Activated gamma-delta T cell treated with anti-CD3 and anti-CD28 coated beads, Interleukin-2, amount 50 U/mL, for 16 hours (primary cell): Measurements from ENCODE around the gene SLC13A3.

Experiments
- DNase-seq: peaks from one replicate; pipeline ENCODE4 v3.0.0-alpha.2; 2020; ENCODE audit warnings: low read depth

The SLC13A3 gene

DNA sequence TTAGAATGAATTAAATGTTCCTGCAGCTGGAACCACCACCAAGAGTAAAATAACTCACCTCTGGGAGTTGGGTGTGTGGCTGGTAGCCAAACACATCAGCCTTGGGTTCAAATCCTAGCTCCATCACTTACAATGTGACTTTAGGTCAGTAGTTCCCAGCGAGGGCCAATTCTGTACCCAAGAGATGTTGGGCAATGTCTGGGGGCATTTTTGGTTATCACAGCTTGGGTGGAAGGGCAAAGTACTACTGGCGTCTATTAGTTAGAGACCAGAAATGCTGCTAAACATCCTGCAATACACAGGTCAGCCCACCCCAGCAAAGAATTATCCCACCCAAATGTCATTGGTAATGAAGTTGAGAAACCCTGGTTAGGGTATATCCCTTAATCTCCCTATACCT, 48.8 kb downstream of the SLC13A3 start:
- no peak for DNase-seq

DNA sequence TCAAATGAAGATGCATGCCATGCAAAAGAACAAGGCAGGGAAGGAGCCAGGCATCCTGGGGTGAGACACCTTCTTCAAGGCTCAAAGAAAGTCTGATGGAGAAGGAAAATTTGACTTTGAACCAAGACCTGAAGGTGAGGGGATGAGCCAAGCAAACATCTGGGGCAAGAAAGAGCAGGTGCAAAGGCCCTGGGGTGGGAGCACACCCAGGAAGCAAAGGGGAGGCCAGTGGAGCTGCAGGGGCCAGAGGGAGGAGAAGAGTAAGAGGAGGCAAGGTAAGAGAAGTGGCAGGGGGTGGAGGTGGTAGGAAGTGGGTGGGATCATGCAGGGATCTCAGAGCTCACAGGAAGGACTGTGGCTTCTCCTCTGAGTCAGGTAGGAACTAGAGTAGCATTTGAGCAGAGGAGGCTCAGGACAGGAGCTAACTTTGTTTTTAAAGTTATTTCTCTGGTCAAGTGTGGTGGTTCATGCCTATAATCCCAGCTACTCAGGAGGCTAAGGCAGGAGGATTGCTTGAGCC, 49.6 kb downstream of the SLC13A3 start:
- no peak for DNase-seq

DNA sequence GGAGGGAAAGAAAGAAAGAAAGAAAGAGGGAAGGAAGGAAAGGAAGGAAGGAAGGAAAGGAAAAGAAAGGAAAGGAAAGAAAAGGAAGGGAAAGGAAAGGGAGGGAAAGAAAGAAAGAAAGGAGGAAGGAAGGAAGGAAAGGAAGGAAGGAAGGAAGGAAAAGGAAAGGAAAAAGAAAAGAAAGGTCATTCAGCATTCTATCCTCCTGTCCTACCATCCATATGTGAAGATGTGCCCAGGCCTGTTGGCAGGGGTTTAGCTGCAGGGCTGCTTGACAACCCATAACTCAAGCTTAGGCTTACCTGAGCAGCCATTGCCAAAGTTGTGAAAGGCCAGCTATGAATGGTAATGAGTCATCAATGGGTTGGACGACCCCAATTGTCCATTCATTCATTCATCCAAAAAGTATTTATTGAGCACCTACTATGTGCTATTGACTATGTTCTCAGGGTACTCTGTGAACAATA, 50.9 kb downstream of the SLC13A3 start:
- no peak for DNase-seq

DNA sequence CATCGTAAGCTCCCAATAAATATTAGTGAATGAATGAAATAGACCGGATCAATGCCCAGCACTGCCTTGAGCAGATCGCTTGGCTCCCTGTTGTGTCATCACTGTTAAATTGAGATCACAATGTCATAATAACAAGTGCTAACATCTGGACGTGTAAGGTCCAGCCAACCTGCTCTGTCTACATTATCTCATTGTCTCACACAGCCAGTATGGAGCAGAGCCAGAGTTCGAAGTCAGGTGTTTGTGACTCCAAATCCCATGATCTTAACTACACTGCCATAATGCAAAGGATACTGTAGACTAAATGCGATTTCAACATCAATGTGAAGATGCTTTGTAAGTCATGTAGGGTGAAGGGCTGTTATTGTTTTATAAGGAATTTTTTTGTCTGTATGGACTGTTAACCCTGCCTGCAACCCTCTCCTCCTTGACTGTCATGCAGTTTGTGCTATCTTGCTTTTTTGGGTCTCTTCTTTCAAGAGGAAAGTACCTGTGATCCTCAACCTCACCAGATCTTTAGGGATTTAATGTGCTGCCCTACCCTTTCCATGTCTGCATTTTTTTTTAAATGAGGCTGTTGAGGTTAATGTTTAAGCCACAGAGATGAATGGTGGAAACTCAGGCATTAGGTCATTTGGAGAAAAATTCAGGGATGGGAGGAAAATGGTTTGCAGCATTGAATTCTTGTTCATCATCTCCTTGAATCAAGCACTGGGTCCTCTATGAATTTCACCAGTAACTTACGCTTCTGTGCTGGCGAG, 51.9 kb downstream of the SLC13A3 start:
- no peak for DNase-seq

DNA sequence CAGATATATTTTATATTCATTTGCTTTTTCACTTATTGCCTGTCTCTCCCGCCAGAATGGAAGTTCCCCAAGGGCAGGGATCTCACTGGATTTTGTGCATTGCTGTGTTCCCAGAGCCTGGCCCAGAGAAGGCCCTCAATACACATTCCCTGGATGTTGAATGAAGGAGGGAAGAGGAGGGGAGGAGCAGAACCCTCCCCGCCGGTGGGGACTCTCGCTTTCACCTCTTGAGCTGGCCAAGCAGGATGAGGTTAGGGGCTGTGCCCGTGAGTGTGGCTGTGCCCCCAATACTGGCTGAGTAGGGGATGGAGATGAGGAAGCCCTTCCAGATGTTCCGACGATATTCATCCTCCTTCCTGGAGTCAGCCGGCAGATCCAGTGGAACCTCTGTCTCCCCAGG, 55.3 kb downstream of the SLC13A3 start:
- no peak for DNase-seq

DNA sequence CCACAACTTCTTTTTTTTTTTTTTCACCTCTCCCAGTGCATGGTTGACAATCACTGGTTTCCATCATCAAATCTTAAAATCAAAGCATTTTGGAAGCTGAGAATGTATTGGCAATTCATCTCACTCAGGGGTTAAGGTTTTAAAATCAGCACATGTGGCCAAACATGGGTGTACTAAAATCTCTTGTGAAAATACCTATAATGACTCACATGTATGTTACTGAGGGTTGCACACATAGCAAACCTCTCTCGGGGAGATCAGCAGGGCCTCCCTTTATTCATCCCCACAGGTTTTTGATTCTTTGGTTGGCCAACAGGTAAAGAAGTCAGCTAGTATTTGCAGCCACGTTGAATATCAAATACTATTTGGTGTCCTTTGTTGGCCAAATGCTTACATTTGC, 56.5 kb downstream of the SLC13A3 start:
- DNase-seq: no peak

DNA sequence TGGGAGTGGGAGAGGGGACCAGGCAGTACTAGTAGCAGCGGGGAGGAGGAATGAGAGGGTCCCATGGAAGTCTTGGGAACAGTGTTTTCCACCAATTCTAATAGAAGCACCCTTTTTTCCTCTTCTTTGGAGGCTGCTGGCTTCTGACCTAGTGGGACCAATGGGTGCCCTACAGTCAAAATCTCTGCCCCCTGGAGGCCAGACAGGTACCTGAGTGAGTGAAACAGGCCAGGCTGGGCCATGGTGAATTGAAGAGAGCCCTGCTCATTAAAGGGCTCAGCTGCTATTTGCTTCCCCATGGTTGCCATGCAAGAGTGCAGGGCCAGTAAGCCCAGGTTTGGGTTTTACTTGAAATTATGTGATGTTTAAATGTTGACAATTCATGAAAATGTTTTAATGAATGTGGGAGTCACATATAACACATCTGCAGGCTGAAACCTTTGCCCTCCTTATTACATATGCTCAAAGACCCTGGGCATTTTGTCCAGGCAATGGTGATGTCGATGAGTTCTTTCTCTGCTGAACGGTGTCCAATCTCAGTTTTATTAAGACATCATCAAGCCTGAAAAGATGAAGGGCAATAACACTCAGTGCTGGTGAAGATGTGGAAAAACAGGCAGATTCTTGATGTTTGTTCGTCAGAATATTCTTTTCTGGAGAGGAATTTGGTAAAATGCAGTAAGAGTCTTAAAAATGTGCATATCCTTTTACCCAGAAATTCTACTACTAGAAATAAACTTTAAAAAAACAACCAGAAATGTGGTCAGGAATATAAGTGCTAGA, 58.5 kb downstream of the SLC13A3 start:
- DNase-seq: no peak

DNA sequence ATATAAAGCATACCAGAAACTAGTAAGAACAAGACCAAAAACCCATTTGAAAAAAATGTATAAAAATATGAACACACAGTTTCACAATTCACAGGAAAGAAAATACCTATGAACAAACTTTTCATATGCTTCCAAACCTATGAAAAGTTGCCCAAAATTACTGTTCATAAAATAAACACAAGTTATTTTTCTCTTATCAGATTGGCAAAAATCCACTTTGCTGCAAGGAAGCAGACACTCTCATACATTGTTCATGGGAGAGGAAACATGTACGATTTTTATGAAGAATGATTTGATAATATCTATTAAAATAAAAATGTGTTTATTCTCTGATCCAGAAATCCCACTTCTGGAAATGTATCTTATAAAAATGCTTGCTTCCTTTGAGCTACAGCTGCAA, 60.8 kb downstream of the SLC13A3 start:
- DNase-seq: no peak

DNA sequence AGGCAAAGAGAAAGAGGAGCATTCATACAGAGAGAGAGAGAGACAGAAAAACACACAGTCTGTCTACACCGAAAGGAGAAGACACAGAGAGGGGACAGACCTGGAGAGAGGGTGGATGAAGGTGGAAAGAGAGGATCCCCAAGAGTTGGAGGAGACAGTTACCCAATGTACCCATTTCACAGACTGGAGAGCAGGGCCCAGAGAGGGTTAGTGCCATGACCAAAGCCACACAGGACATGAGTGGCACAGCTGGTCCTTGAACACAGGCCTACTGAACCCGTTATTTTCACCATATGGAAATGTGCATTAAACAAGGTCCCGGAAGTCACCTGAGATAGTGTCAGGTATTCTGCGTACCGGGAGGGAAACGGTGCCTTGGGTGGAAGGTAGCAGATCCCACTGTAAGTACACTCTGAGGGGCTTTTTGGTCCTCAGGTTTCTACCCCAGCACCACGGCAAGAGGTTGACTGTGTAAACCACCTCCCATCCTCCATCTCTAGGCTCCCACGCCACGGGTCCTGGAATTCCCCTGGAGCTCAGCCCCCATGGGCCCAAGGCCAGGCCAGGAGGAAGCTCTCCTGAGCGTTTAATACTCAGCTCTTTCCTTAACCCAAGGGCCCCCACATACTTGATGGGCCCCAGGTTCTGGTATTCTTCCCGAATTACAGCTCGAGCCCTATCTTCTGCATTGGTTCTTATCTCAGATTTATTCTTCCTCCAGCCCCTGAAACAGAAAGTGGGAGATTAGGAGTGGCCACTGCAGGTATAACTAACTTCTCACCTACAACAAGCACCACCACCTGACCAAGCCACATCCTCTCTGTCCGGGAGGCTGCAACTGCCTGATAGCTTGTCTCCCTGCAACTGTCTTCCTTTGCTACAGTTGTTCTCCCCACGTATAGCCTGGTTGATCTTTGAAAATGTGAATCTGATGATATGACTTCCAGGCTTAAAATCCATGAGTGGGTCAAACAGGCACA, 62.4 kb downstream of the SLC13A3 start:
- no peak for DNase-seq

DNA sequence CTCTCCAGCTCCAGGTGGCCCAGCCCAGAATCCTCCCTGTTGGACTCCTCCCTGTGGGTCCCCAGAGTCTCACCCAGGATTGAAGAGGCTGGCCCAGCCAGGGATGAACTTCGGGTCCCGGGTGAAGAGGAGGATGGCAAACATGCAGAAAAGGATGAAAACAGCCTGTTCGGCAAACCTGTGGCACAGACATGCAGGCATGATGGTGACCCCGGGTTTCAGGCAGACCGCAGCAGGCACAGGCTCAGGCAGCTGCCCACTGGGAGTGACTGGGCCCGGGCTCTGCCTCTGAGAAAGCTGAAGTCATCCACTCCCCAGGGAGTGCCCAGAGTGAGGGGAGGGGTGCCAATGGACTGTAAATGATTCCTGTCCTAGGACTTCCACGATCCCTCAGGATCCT, 63.3 kb downstream of the SLC13A3 start:
- no peak for DNase-seq

DNA sequence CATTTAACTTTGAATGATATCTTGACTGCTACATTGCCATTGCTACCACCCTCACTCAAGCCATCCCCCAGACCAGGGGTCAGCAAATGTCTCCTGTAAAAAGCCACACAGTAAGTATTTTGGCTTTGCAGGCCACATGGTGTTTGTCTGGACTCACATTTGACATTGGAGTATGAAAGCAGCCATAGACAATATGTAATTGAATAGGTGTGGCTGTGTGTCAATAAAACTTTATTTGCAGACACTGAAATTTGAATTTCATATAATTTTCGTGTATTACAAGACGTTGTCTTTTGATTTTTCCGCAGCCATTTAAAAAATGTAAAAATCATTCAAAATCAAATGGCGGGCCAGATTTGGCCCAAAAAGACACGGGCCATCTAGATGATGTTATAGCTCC, 64.5 kb downstream of the SLC13A3 start:
- no peak for DNase-seq

DNA sequence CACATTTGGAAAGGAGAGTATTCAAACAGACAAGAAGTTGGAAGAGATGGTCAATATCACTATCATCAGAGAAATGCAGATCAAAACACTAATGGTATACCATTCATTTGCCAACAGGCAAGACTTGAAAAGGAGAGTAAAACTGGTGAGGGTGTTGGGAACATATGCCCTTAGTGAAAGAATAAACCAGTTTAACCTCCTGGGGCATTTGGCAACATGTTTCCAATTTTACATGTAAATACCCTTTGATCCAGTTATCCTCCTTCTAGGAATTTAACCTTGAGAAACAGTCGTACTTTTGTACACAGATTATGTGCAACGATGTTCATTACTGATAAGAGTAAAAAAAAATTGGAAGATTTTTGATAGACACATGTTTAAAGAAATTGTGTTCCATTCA, 66.8 kb downstream of the SLC13A3 start:
- no peak for DNase-seq

DNA sequence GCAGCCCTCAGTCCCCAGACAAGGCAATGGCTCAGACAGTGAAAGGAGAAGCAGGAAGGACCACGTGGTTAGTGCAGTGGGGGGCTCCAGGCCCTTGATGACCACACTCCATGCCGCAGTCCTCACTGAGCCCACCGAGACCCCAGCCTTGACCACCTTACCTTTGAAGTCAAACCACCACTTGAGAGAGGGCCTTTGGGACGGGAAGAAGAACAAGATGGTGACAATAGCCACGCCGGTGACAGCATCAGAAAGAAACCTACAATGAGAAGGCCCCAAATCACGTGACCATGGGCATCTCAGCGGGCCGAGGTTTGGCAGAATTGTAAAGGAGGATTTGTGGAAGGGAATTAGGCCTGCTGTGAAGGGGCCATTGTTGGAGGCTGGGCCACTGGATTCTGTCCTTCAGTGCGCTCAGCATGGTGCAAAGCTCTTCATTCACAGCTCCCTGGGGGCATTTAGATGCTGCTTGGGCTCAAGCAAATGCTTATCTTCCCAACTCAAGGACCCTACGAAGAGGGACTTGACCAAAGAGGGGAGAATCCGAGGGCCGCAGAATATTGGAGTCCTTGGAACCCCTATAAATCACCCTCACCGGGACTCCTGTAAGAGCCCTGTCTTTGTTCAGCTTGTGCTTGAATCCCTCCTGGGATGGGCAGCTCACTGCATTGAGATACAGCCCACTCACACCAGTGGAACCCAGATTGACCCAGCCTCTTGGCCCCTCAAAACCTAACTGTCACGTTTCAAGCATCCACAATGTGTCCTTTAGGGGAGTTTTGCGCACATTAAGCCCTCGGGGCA, 67.6 kb downstream of the SLC13A3 start:
- DNase-seq: no peak

DNA sequence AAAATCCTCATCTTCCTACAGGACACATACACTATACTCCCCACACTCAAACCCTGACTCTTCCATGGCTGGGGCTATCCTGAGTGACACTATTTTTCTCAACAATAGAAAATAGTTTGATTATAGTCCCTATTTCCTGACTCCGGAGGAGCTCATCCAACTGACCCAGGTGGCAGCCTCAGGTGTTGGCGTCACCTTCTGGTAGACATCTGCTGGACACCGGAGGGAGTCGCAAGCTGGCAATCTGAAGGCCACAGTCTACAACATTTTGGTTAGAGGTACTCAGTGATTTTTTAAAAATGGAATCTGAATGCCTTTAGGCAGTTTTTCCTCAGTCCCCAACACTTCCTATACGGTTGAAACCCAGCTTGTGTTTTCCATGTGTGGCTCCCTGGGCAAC, 68.6 kb downstream of the SLC13A3 start:
- DNase-seq: no peak

DNA sequence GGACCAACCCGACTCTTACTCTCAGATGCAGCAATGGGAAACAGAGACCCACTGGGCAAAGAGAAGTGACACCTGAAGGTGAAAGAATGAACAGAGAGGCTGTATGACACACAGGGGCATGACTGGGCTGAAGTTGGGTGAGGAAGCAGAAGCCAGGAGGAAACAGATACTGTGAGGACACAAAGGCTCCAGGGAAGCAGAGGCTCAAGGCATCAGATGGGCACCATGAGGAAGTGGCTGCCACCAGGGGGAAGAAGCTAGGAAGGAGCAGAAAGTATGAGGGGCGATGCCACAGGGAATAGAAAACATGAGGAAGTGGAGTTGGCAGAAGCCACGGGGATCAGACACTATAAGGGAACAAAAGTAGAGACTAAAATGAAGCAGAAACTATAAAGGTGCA, 69.9 kb downstream of the SLC13A3 start:
- DNase-seq: no peak

DNA sequence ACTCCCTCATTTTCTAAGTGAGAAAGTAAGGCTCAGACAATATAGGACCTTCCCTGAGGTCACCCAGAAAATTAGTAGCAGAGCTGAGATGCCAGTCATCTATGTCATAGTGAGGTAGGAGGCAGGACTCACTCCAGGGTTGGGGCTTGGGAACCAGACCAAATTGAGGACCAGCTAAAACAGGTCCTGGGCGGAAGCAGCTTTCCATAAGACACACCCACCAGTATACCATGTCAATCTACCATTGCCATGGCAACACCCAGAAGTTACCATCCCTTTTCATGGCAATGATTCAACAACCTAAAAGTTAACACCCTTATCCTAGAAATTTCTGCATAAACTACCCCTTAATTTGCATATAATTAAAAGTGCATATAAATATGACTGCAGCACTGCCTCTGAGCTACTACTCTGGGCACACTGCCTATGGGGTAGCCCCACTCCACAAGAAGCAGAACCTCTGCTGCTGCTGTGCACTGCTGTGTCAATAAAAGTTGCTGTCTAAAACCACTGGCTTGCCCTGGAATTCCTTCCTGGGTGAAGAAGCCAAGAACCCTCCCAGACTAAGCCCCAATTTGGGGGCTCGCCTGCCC, 70.5 kb downstream of the SLC13A3 start:
- no peak for DNase-seq

DNA sequence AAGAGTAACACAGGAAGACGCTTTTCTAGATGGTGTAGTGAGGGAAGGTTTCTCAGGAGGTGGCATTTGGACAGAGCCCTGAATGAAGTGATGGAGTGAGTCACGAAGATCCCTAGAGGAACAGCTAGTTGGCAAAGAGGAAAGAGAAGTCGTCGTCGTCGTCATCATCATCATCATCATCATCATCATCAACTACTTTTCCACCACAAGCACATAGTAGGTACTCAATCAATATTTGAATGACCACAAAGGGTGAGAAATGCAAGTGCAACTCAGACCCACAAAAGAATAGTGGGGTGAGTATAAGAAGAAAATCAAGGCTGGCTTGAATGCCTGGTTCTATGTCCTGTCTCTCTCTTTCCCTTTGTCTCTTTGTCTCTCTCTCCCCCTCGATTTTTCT, 72.5 kb downstream of the SLC13A3 start:
- no peak for DNase-seq

DNA sequence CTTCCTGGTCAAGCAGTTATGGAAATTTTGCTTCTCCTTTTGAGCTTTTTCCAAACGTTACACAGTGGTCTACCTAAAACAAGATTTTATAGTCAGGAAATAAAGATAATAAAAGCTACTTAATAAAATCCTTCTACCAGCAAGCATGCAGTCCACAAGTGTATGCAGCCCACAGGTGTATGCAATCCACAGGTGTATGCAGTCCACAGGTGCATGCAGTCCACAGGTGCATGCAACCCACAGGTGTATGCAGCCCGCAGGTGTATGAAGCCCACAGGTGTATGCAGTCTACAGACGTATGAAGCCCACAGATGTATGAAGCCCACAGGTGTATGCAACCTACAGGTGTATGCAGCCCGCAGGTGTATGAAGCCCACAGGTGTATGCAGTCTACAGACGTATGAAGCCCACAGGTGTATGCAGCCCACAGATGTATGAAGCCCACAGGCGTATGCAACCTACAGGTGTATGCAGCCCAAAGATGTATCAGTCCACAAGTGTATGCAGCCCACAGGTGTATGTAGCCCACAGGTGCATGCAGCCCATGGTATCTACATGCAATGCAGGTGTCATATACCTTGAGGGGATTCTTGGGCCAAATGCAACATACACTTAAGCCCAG, 74.4 kb downstream of the SLC13A3 start:
- no peak for DNase-seq

DNA sequence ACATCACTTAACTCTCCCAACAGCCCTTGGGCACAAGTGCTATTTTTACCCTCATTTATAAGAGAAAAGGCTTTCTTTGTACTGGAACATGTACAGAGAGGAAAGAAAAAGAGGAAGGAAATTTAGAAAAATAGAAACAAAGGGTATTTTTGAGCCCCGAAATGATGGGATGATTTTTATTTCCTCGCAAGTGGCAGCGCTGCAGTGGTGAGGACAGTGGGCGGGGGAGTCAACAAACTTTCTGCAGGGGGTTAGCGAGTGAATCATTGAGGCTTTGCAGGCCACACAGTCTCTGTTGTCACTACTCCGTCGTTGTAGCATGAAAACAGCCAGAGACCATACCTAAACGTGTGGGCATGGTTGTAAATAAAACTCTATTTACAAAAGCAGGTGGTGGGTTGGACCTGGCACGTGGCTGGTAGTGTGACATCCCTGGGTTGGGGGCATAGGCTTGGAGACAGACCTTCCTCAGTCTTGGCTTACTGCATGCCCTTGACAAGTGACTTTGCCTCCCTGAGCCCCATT, 75.3 kb downstream of the SLC13A3 start:
- no peak for DNase-seq

DNA sequence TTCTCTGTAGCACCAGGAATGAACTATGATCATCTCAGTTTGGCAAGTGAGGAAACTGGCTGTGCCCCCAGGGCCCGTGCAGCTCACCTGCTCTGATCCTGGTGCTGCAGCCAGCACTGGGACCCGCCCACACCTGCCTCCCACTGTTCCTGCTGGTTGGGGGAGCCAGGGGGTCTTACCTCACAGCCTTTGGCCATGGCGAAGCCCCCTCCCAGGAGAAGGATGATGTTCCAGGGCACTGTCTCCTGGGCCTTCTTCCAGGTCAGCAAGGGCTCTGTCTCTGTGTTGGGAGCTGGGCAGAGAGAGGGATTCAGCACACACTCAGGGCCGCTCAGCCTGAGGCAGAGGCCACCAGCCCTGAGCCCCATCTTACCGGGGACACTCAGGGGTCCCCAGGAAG, 75.9 kb downstream of the SLC13A3 start:
- DNase-seq: no peak
